MM.1S (cell line): Measurements from ENCODE around the gene RSRC2.
"Not testable (repeated sequence)": the region's sequence is repeated elsewhere in the genome, so short reads cannot be mapped to it uniquely, and the experiment has no call there.

Experiments
- DNase-seq: peaks from one replicate; pipeline ENCODE4 v3.0.0-alpha.2; 2015
- H2AFZ ChIP-seq: fragments of 300-600 bp; sonication (generic); 2 replicates; pipeline ENCODE4 v1.6.0; 2016; ENCODE audit warnings: antibody characterized with exemption, low read length
- H3F3A ChIP-seq: fragments of 300-600 bp; sonication (generic); 2 replicates; pipeline ENCODE4 v1.6.1; 2016; ENCODE audit warnings: mild to moderate bottlenecking, antibody characterized with exemption, low read length, moderate library complexity, mixed read lengths; ENCODE audit not compliant: insufficient read depth
- H3K27ac ChIP-seq: fragments of 300-600 bp; sonication (generic); 2 replicates; pipeline ENCODE4 v1.5.1; 2016; ENCODE audit warnings: mild to moderate bottlenecking, low read length
- H3K27me3 ChIP-seq: fragments of 300-600 bp; sonication (generic); replicated peaks from 2 replicates; pipeline ENCODE4 v1.6.0; 2016; ENCODE audit warnings: low read length; ENCODE audit not compliant: insufficient read depth
- H3K36me3 ChIP-seq: fragments of 300-600 bp; sonication (generic); replicated peaks from 2 replicates; pipeline ENCODE4 v1.6.1; 2016; ENCODE audit warnings: mild to moderate bottlenecking, low read length, mixed read lengths; ENCODE audit not compliant: insufficient read depth
- H3K4me1 ChIP-seq: fragments of 300-600 bp; sonication (generic); 2 replicates; pipeline ENCODE4 v1.6.1; 2016; ENCODE audit warnings: low read length, mixed read lengths
- H3K4me2 ChIP-seq: fragments of 300-600 bp; sonication (generic); 2 replicates; pipeline ENCODE4 v1.6.0; 2016; ENCODE audit warnings: low read depth, low read length
- H3K4me3 ChIP-seq: fragments of 300-600 bp; sonication (generic); 2 replicates; pipeline ENCODE4 v1.5.1; 2016; ENCODE audit warnings: low read length, mixed read lengths
- H3K79me2 ChIP-seq: fragments of 300-600 bp; sonication (generic); 2 replicates; pipeline ENCODE4 v1.6.1; 2016; ENCODE audit warnings: mixed run types, low read length, mixed read lengths
- H3K9ac ChIP-seq: fragments of 300-600 bp; sonication (generic); 2 replicates; pipeline ENCODE4 v1.6.1; 2016; ENCODE audit warnings: low read length, mixed read lengths
- H3K9me2 ChIP-seq: fragments of 300-600 bp; sonication (generic); replicated peaks from 2 replicates; pipeline ENCODE4 v1.6.1; 2016; ENCODE audit warnings: mild to moderate bottlenecking, low read length, mixed read lengths; ENCODE audit not compliant: insufficient read depth
- H3K9me3 ChIP-seq: fragments of 300-600 bp; sonication (generic); replicated peaks from 2 replicates; pipeline ENCODE4 v1.6.1; 2016; ENCODE audit warnings: mild to moderate bottlenecking, low read length, mixed read lengths; ENCODE audit not compliant: insufficient read depth
- H4K20me1 ChIP-seq: fragments of 300-600 bp; sonication (generic); 2 replicates; pipeline ENCODE4 v1.6.1; 2016; ENCODE audit warnings: mild to moderate bottlenecking, low read length, moderate library complexity, mixed read lengths; ENCODE audit not compliant: insufficient read depth
- CTCF ChIP-seq: fragments of 300-600 bp; sonication (generic); IDR thresholded peaks from 2 replicates; pipeline ENCODE4 v1.5.1; 2016; ENCODE audit warnings: antibody characterized with exemption, low read length, mixed read lengths
- EZH2 ChIP-seq: fragments of 300-600 bp; sonication (generic); optimal IDR thresholded peaks from 2 replicates; pipeline ENCODE3; 2017; ENCODE audit warnings: low read depth, mild to moderate bottlenecking, antibody characterized with exemption, low read length, mixed read lengths
- EZH2phosphoT487 ChIP-seq: fragments of 300-600 bp; sonication (generic); IDR thresholded peaks from 2 replicates; pipeline ENCODE4 v1.6.1; 2018; ENCODE audit warnings: antibody characterized with exemption, low read length

The RSRC2 gene, protein sequence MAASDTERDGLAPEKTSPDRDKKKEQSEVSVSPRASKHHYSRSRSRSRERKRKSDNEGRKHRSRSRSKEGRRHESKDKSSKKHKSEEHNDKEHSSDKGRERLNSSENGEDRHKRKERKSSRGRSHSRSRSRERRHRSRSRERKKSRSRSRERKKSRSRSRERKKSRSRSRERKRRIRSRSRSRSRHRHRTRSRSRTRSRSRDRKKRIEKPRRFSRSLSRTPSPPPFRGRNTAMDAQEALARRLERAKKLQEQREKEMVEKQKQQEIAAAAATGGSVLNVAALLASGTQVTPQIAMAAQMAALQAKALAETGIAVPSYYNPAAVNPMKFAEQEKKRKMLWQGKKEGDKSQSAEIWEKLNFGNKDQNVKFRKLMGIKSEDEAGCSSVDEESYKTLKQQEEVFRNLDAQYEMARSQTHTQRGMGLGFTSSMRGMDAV

GRCh38 chr12:122526683-122527477 is at the start of gene RSRC2, which contains the start of gene KNTC1:
RSRC2 (minus strand) TSS chr12:122526936; CDS start chr12:122526853, 83 bp downstream.
KNTC1 (plus strand) TSS chr12:122527249; CDS start chr12:122530064, 2,815 bp downstream.
- DNase-seq, result peak; percentile 96
- Histone ChIP-seq H3K9me3 (no peaks in the 10 kb centered on the region), H3K27me3 (no peaks in the 10 kb centered on the region), H3K79me2 (peaks cover 90% of the 10 kb centered on the region), H2AFZ (peak within 1 kb of the TSS; percentile 61; the same call in 1 of the 2 replicates), H3K4me3 (peak within 1 kb of the TSS; percentile 83), H3K9me2 (no peaks in the 10 kb centered on the region), H3F3A (no peaks in the 10 kb centered on the region), H3K4me2 (peak within 1 kb of the TSS; percentile 59), H3K27ac (peak within 1 kb of the TSS; percentile 92), H3K36me3 (no peaks in the 10 kb centered on the region; the same call in none of the 2 replicates), H4K20me1 (peaks cover 9% of the 10 kb centered on the region; the same call in 1 of the 2 replicates), H3K4me1 (peaks cover 5% of the 10 kb centered on the region; the same call in 1 of the 2 replicates), H3K9ac (peak within 1 kb of the TSS; percentile 95)
- TF ChIP-seq EZH2phosphoT487 (no peak), EZH2 (no peak), CTCF (no peak)

DNA sequence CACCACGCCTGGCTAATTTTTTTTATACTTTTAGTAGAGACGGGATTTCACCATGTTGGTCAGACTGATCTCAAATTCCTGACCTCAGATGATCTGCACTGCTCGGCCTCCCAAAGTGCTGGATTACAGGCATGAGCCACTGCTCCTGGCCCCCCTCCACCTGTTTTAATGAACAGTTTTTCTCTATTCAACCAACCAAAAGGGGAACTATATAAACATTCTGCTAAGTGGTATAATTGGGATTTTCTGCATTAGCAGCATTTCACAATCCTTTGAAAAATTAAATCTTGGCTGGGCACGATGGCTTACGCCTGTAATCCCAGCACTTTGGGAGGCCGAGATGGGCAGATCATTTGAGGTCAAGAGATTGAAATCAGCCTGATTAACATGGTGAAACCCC is 45.1 kb upstream of the RSRC2 start:
- no peak overlapping the region for H3K9ac ChIP-seq
- no peak overlapping the region for H3K27ac ChIP-seq
- DNase-seq, result no peak
- no peaks in the 10 kb centered on the region for H3K4me1 ChIP-seq
- H3K79me2 ChIP-seq, result no peaks in the 10 kb centered on the region
- no peak overlapping the region for H3K4me3 ChIP-seq
- TF ChIP-seq EZH2 (no peak), EZH2phosphoT487 (no peak), CTCF (no peak)
- no peaks in the 10 kb centered on the region for H3K36me3 ChIP-seq
- H3K27me3 ChIP-seq, result no peaks in the 10 kb centered on the region
- no peaks in the 10 kb centered on the region for H3K9me3 ChIP-seq
- H3K9me2 ChIP-seq, result no peaks in the 10 kb centered on the region
- no peak overlapping the region for H2AFZ ChIP-seq
- H3K4me2 ChIP-seq, result no peak overlapping the region
- no peaks in the 10 kb centered on the region for H4K20me1 ChIP-seq
- H3F3A ChIP-seq, result no peaks in the 10 kb centered on the region

GRCh38 chr12:122570006-122570405 is 43.3 kb upstream of the RSRC2 start:
- H3K9ac ChIP-seq, H4K20me1 ChIP-seq, H3K4me2 ChIP-seq, H2AFZ ChIP-seq, H3K27ac ChIP-seq, H3K27me3 ChIP-seq, H3K36me3 ChIP-seq, H3K4me1 ChIP-seq, H3F3A ChIP-seq, DNase-seq, H3K9me3 ChIP-seq, H3K79me2 ChIP-seq, H3K9me2 ChIP-seq, H3K4me3 ChIP-seq: not testable (repeated sequence)
